H9 (cell line): Measurements from ENCODE around the gene CREG1. TPM values are rescaled to one million over a fixed set of nuclear protein-coding genes. Genes with fewer than 3 reads are reported as not detected.

ENCODE experiments used
- DNase-seq: peaks from one replicate; pipeline ENCODE4 v3.0.0-alpha.2; 2017
- H2AFZ ChIP-seq: one replicate; pipeline ENCODE4 v1.6.1; 2013; ENCODE audit warnings: mild to moderate bottlenecking, low read length, control low read depth, moderate library complexity
- H2AK5ac ChIP-seq: 2 replicates; pipeline ENCODE4 v1.6.1; 2013; ENCODE audit warnings: low read length, control low read depth, mixed read lengths; ENCODE audit not compliant: insufficient read length
- H2BK120ac ChIP-seq: one replicate; pipeline ENCODE4 v1.6.1; 2013; ENCODE audit warnings: low read depth, mild to moderate bottlenecking, low read length, control low read depth, inconsistent platforms; ENCODE audit not compliant: poor library complexity, severe bottlenecking
- H2BK12ac ChIP-seq: 2 replicates; pipeline ENCODE4 v1.6.1; 2013; ENCODE audit warnings: low read length, control low read depth, mixed read lengths, low read depth; ENCODE audit not compliant: insufficient read length
- H2BK15ac ChIP-seq: 2 replicates; pipeline ENCODE4 v1.6.1; 2013; ENCODE audit warnings: low read depth, low read length, control low read depth
- H2BK20ac ChIP-seq: one replicate; pipeline ENCODE4 v1.6.1; 2013; ENCODE audit warnings: low read depth, mild to moderate bottlenecking, low read length, control low read depth, inconsistent platforms; ENCODE audit not compliant: poor library complexity, severe bottlenecking
- H2BK5ac ChIP-seq: 2 replicates; pipeline ENCODE4 v1.6.1; 2013; ENCODE audit warnings: low read length, control low read depth, mixed read lengths; ENCODE audit not compliant: insufficient read length
- H3K14ac ChIP-seq: 2 replicates; pipeline ENCODE4 v1.6.1; 2013; ENCODE audit warnings: low read length, control low read depth; ENCODE audit not compliant: insufficient read depth
- H3K18ac ChIP-seq: 2 replicates; pipeline ENCODE4 v1.6.1; 2013; ENCODE audit warnings: low read depth, mild to moderate bottlenecking, mixed read lengths, low read length, control low read depth; ENCODE audit not compliant: insufficient read length
- H3K23ac ChIP-seq: 2 replicates; pipeline ENCODE4 v1.6.1; 2013; ENCODE audit warnings: low read length, control low read depth, mixed read lengths, low read depth; ENCODE audit not compliant: insufficient read length
- H3K23me2 ChIP-seq: 2 replicates; pipeline ENCODE4 v1.6.1; 2013; ENCODE audit warnings: low read depth, mild to moderate bottlenecking, mixed read lengths, low read length, control low read depth; ENCODE audit not compliant: insufficient read length, poor library complexity, severe bottlenecking
- H3K27ac ChIP-seq: 2 replicates; pipeline ENCODE4 v1.5.1; 2013; ENCODE audit warnings: low read length, control low read depth, mixed read lengths, low read depth; ENCODE audit not compliant: insufficient read length
- H3K27me3 ChIP-seq: 2 replicates; pipeline ENCODE4 v1.6.1; 2013; ENCODE audit warnings: low read length, control low read depth, inconsistent platforms; ENCODE audit not compliant: insufficient read depth
- H3K4ac ChIP-seq: 2 replicates; pipeline ENCODE4 v1.6.1; 2013; ENCODE audit warnings: low read depth, mild to moderate bottlenecking, control low read depth, inconsistent platforms, low read length, moderate library complexity
- H3K4me1 ChIP-seq: 2 replicates; pipeline ENCODE4 v1.6.1; 2013; ENCODE audit warnings: low read length, control low read depth, inconsistent platforms; ENCODE audit not compliant: insufficient read depth
- H3K4me2 ChIP-seq: 2 replicates; pipeline ENCODE4 v1.6.1; 2013; ENCODE audit warnings: low read length, control low read depth, mixed read lengths; ENCODE audit not compliant: insufficient read length, insufficient read depth
- H3K56ac ChIP-seq: 2 replicates; pipeline ENCODE4 v1.6.1; 2013; ENCODE audit warnings: low read depth, mild to moderate bottlenecking, mixed read lengths, low read length, control low read depth; ENCODE audit not compliant: insufficient read length
- H3K79me1 ChIP-seq: 2 replicates; pipeline ENCODE4 v1.6.1; 2013; ENCODE audit warnings: low read depth, mild to moderate bottlenecking, moderate library complexity, low read length, control low read depth, inconsistent platforms; ENCODE audit not compliant: insufficient read depth, poor library complexity, severe bottlenecking
- H3K79me2 ChIP-seq: 2 replicates; pipeline ENCODE4 v1.6.1; 2013; ENCODE audit warnings: low read length, control low read depth, inconsistent platforms; ENCODE audit not compliant: insufficient read depth
- H3K9ac ChIP-seq: 2 replicates; pipeline ENCODE4 v1.6.1; 2013; ENCODE audit warnings: low read length, control low read depth, mixed read lengths; ENCODE audit not compliant: insufficient read length; ENCODE audit errors: extremely low read depth
- H3K9me3 ChIP-seq: one replicate; pipeline ENCODE4 v1.6.1; 2013; ENCODE audit warnings: low read depth, low read length, inconsistent platforms; ENCODE audit not compliant: control insufficient read depth
- H3T11ph ChIP-seq: one replicate; pipeline ENCODE4 v1.6.1; 2013; ENCODE audit warnings: mild to moderate bottlenecking, low read length, control low read depth, inconsistent platforms
- H4K20me1 ChIP-seq: one replicate; pipeline ENCODE4 v1.6.1; 2013; ENCODE audit not compliant: control insufficient read depth, insufficient read length, insufficient read depth
- H4K5ac ChIP-seq: 2 replicates; pipeline ENCODE4 v1.6.1; 2013; ENCODE audit warnings: low read depth, mild to moderate bottlenecking, mixed read lengths, low read length, control low read depth; ENCODE audit not compliant: insufficient read length
- H4K8ac ChIP-seq: replicated peaks from 2 replicates; pipeline ENCODE4 v1.6.1; 2013; ENCODE audit warnings: low read length, control low read depth, mixed read lengths, low read depth; ENCODE audit not compliant: insufficient read length
- H4K91ac ChIP-seq: 2 replicates; pipeline ENCODE4 v1.6.1; 2013; ENCODE audit warnings: low read depth, mild to moderate bottlenecking, moderate library complexity, mixed read lengths, low read length, control low read depth; ENCODE audit not compliant: insufficient read length
- H3K27ac Mint-ChIP-seq, 3 experiments: 2 replicates in 2 of 3; 3 replicates in 1 of 3; pipeline ENCODE4 v1.8.0; 2020 to 2021; ENCODE audit warnings: mixed read lengths in 3 of 3, mild to moderate bottlenecking in 1 of 3, moderate library complexity in 1 of 3
- H3K27me3 Mint-ChIP-seq: 2 replicates; pipeline ENCODE4 v1.8.0; 2021; ENCODE audit warnings: low read depth, mild to moderate bottlenecking, moderate library complexity, mixed read lengths
- H3K36me3 Mint-ChIP-seq, 3 experiments: 2 replicates in 2 of 3; 3 replicates in 1 of 3; pipeline ENCODE4 v1.8.0; 2020 to 2021; ENCODE audit warnings: low read depth in 3 of 3, mixed read lengths in 3 of 3; ENCODE audit not compliant: insufficient read depth in 1 of 3
- H3K4me1 Mint-ChIP-seq, 2 experiments: 2 replicates each; pipeline ENCODE4 v1.8.0; 2020; ENCODE audit warnings: mixed read lengths in 2 of 2
- H3K4me3 Mint-ChIP-seq, 2 experiments: 2 replicates in 1 of 2; 3 replicates in 1 of 2; pipeline ENCODE4 v1.8.0; 2020 to 2021; ENCODE audit warnings: mild to moderate bottlenecking in 2 of 2, mixed read lengths in 2 of 2, moderate library complexity in 1 of 2
- H3K9me3 Mint-ChIP-seq, 2 experiments: 2 replicates in 1 of 2; 3 replicates in 1 of 2; pipeline ENCODE4 v1.8.0; 2020; ENCODE audit warnings: mild to moderate bottlenecking in 2 of 2, mixed read lengths in 2 of 2, moderate library complexity in 1 of 2
- CTCF ChIP-seq: fragments of 200-600 bp; sonication (generic); conservative IDR thresholded peaks from 3 replicates; pipeline ENCODE4 v1.8.0; 2021; ENCODE audit warnings: antibody characterized with exemption, mild to moderate bottlenecking
- WGBS: extraction: QIAGEN DNeasy Blood & Tissue Kit; methylation state at CpG from one replicate; pipeline ENCODE4 v1.1.7; 2013; ENCODE audit warnings: missing lambda C conversion rate, low lambda C conversion rate, mixed read lengths; ENCODE audit not compliant: insufficient read length; ENCODE audit errors: extremely low coverage; 5-methylcytosine and 5-hydroxymethylcytosine counted together
- total RNA-seq: library from RNA; stranded (reverse); gene quantifications from 2 replicates; pipeline ENCODE4 v1.2.1, GENCODE V29; 2021

CREG1 gene
- total RNA-seq, 1 experiment from 2014 or later = 19.8 TPM

- WGBS = no CpG with 5 or more reads among the region's 5 CpGs
- Histone ChIP-seq H3K4me1 (no peaks in the 10 kb centered on the region), H3K4ac (no peak overlapping the region), H2AK5ac (no peak overlapping the region), H3K27ac (no peak overlapping the region), H4K91ac (no peak overlapping the region), H3K23ac (no peak overlapping the region), H3T11ph (no peak overlapping the region), H3K79me2 (no peaks in the 10 kb centered on the region), H3K14ac (no peak overlapping the region), H2BK12ac (no peak overlapping the region), H4K8ac (no peak overlapping the region), H3K56ac (no peak overlapping the region), H4K20me1 (no peaks in the 10 kb centered on the region), H3K4me2 (no peak overlapping the region), H3K18ac (no peak overlapping the region), H2BK20ac (no peak overlapping the region), H4K5ac (no peak overlapping the region), H2BK5ac (no peak overlapping the region), H3K79me1 (no peaks in the 10 kb centered on the region), H2AFZ (no peak overlapping the region), H3K9me3 (no peaks in the 10 kb centered on the region), H3K9ac (no peak overlapping the region), H2BK120ac (no peak overlapping the region), H3K23me2 (no peaks in the 10 kb centered on the region), H2BK15ac (no peak overlapping the region), H3K27me3 (no peaks in the 10 kb centered on the region)
- peaks cover 4 to 8% of the 10 kb centered on the region in 2 experiments; a peak in 2 of 4 replicates for H3K4me1 Mint-ChIP-seq
- H3K4me3 Mint-ChIP-seq = no peak overlapping the region
- TF ChIP-seq CTCF = peak; percentile 34; the same call in 2 of the 3 replicates
- H3K9me3 Mint-ChIP-seq = peaks cover 3 to 7% of the 10 kb centered on the region in 2 experiments; a peak in 3 of 5 replicates
- no peak overlapping the region for H3K27ac Mint-ChIP-seq
- H3K27me3 Mint-ChIP-seq = peaks cover 5% of the 10 kb centered on the region; the same call in 1 of the 2 replicates
- no peak for DNase-seq
- peaks cover 0 to 7% (median 0%) of the 10 kb centered on the region in 3 experiments; a peak in 2 of 7 replicates for H3K36me3 Mint-ChIP-seq
Observed at GRCh38 chr1:167599957-167600581, 46.5 kb upstream of the CREG1 start.
